GM21529 (cell line): ENCODE results near the gene PTPRG.

ENCODE experiments used
- ATAC-seq: cut with Tn5 transposase; IDR thresholded peaks from one replicate; pipeline ENCODE4 v1.9.1; 2021; ENCODE audit not compliant: unreplicated experiment

The PTPRG gene

GRCh38 chr3:61853912-61854311, 292.5 kb downstream of the PTPRG start:
- no peak for ATAC-seq

GRCh38 chr3:61855211-61855610, 293.8 kb downstream of the PTPRG start:
- ATAC-seq: no peak

- no peak for ATAC-seq
Measured at GRCh38 chr3:61857297-61857696, 295.9 kb downstream of the PTPRG start.

- ATAC-seq: no peak
Measured at GRCh38 chr3:61858054-61858453, 296.7 kb downstream of the PTPRG start.

- no peak for ATAC-seq
Measured at GRCh38 chr3:61861410-61861809, 300.0 kb downstream of the PTPRG start.

GRCh38 chr3:61862614-61863289, 301.4 kb downstream of the PTPRG start:
- no peak for ATAC-seq

GRCh38 chr3:61863579-61863978, 302.2 kb downstream of the PTPRG start:
- no peak for ATAC-seq

- ATAC-seq: no peak
Measured at GRCh38 chr3:61864886-61865285, 303.5 kb downstream of the PTPRG start.

- ATAC-seq: no peak
Measured at GRCh38 chr3:61865466-61866152, 304.2 kb downstream of the PTPRG start.

GRCh38 chr3:61866153-61866542, 304.8 kb downstream of the PTPRG start:
- no peak for ATAC-seq

- ATAC-seq: no peak
Measured at GRCh38 chr3:61866961-61867461, 305.6 kb downstream of the PTPRG start.

- ATAC-seq: no peak
Measured at GRCh38 chr3:61868499-61868898, 307.1 kb downstream of the PTPRG start.

GRCh38 chr3:61869371-61869770, 308.0 kb downstream of the PTPRG start:
- no peak for ATAC-seq

- ATAC-seq: no peak
Measured at GRCh38 chr3:61871644-61872043, 310.3 kb downstream of the PTPRG start.

- no peak for ATAC-seq
Measured at GRCh38 chr3:61872077-61872706, 310.8 kb downstream of the PTPRG start.

- no peak for ATAC-seq
Measured at GRCh38 chr3:61875046-61875844, 313.9 kb downstream of the PTPRG start.

- no peak for ATAC-seq
Measured at GRCh38 chr3:61875976-61876671, 314.8 kb downstream of the PTPRG start.

- ATAC-seq: no peak
Measured at GRCh38 chr3:61876797-61877196, 315.4 kb downstream of the PTPRG start.

GRCh38 chr3:61877359-61878138, 316.2 kb downstream of the PTPRG start:
- ATAC-seq: peak; percentile 93

GRCh38 chr3:61882253-61882652, 320.9 kb downstream of the PTPRG start:
- ATAC-seq: no peak
